SK-N-SH treated with all-trans-retinoic acid at 6 μM for 48 hours (cell line): ENCODE measurements around the gene AKR1C2.

Experiments
- ATAC-seq: fragments of 200-7000 bp; cut with Tn5 transposase; 3 replicates; pipeline ENCODE4 v1.9.1; 2020; ENCODE audit warnings: mild to moderate bottlenecking, moderate library complexity
- ARNTL ChIP-seq: fragments of 450-650 bp; formaldehyde crosslinking; IDR thresholded peaks from 2 replicates; pipeline ENCODE4 v1.5.0; 2020; ENCODE audit warnings: low read depth, mild to moderate bottlenecking, moderate library complexity, borderline replicate concordance
- BACH2 ChIP-seq: fragments of 250-450 bp; sonication (Bioruptor Pico); IDR thresholded peaks from 2 replicates; pipeline ENCODE4 v1.9.0; 2021; ENCODE audit warnings: mild to moderate bottlenecking, borderline replicate concordance
- CREB5 ChIP-seq: fragments of 250-450 bp; sonication (Bioruptor Pico); IDR thresholded peaks from 2 replicates; pipeline ENCODE4 v1.5.1; 2020; ENCODE audit warnings: low read depth, mild to moderate bottlenecking, moderate library complexity
- CSDC2 ChIP-seq: fragments of 250-450 bp; sonication (Bioruptor Pico); IDR thresholded peaks from 2 replicates; pipeline ENCODE4 v1.5.0; 2020; ENCODE audit warnings: mild to moderate bottlenecking, moderate library complexity
- CSRNP3 ChIP-seq: fragments of 250-450 bp; sonication (Bioruptor Pico); IDR thresholded peaks from 2 replicates; pipeline ENCODE4 v1.5.1; 2021; ENCODE audit warnings: mild to moderate bottlenecking, moderate library complexity
- GLIS3 ChIP-seq: fragments of 250-450 bp; sonication (Bioruptor Pico); IDR thresholded peaks from 2 replicates; pipeline ENCODE4 v1.5.0; 2020; ENCODE audit warnings: mild to moderate bottlenecking, moderate library complexity
- ISL1 ChIP-seq: fragments of 250-450 bp; sonication (Bioruptor Pico); IDR thresholded peaks from 2 replicates; pipeline ENCODE4 v2.1.2; 2022; ENCODE audit warnings: mild to moderate bottlenecking, moderate library complexity
- OSR1 ChIP-seq: fragments of 250-450 bp; sonication (Bioruptor Pico); IDR thresholded peaks from 2 replicates; pipeline ENCODE4 v1.8.0; 2022; ENCODE audit warnings: moderate library complexity, mild to moderate bottlenecking, inconsistent platforms
- PPARA ChIP-seq: fragments of 250-450 bp; sonication (Bioruptor Pico); IDR thresholded peaks from 2 replicates; pipeline ENCODE4 v1.5.0; 2020; ENCODE audit warnings: mild to moderate bottlenecking, borderline replicate concordance
- SNAI2 ChIP-seq: fragments of 250-450 bp; sonication (Bioruptor Pico); IDR thresholded peaks from 2 replicates; pipeline ENCODE4 v1.5.0; 2020; ENCODE audit warnings: mild to moderate bottlenecking, moderate library complexity
- TCF4 ChIP-seq: fragments of 250-450 bp; sonication (Bioruptor Pico); IDR thresholded peaks from 2 replicates; pipeline ENCODE4 v1.8.0; 2021; ENCODE audit warnings: mild to moderate bottlenecking, moderate library complexity, borderline replicate concordance
- TOX ChIP-seq: fragments of 250-450 bp; sonication (Bioruptor Pico); IDR thresholded peaks from 2 replicates; pipeline ENCODE4 v1.8.0; 2021; ENCODE audit warnings: mild to moderate bottlenecking, moderate library complexity, borderline replicate concordance
- ZC3H10 ChIP-seq: fragments of 250-450 bp; sonication (Bioruptor Pico); IDR thresholded peaks from 2 replicates; pipeline ENCODE4 v1.5.1; 2021; ENCODE audit warnings: mild to moderate bottlenecking, moderate library complexity
- ZFP3 ChIP-seq: fragments of 250-450 bp; sonication (Bioruptor Pico); IDR thresholded peaks from 2 replicates; pipeline ENCODE4 v1.5.0; 2020; ENCODE audit warnings: mild to moderate bottlenecking, moderate library complexity
- ZFP30 ChIP-seq: fragments of 450-650 bp; formaldehyde crosslinking; IDR thresholded peaks from 2 replicates; pipeline ENCODE4 v1.5.0; 2022; ENCODE audit warnings: mild to moderate bottlenecking, moderate library complexity
- ZNF565 ChIP-seq: fragments of 450-650 bp; formaldehyde crosslinking; conservative IDR thresholded peaks from 2 replicates; pipeline ENCODE4 v1.5.0; 2020; ENCODE audit warnings: low read depth, mild to moderate bottlenecking, moderate library complexity
- ZNF70 ChIP-seq: fragments of 450-650 bp; formaldehyde crosslinking; IDR thresholded peaks from 2 replicates; pipeline ENCODE4 v1.5.0; 2020; ENCODE audit warnings: mild to moderate bottlenecking, moderate library complexity
- ZNF8 ChIP-seq: fragments of 450-650 bp; formaldehyde crosslinking; IDR thresholded peaks from 2 replicates; pipeline ENCODE4 v1.5.0; 2020; ENCODE audit warnings: mild to moderate bottlenecking, moderate library complexity
- TF ChIP-seq, protein P1 (sequence below): fragments of 250-450 bp; sonication (Bioruptor Pico); IDR thresholded peaks from 2 replicates; pipeline ENCODE4 v1.8.0; 2021; ENCODE audit warnings: low read depth, mild to moderate bottlenecking, moderate library complexity, borderline replicate concordance
- TF ChIP-seq, protein P2 (sequence below): fragments of 250-450 bp; sonication (Bioruptor Pico); IDR thresholded peaks from 2 replicates; pipeline ENCODE4 v1.8.0; 2020; ENCODE audit warnings: mild to moderate bottlenecking, moderate library complexity, borderline replicate concordance

The AKR1C2 gene

GRCh38 chr10:4947635-4948596 lies 55.7 kb downstream of the AKR1C2 start:
- TF ChIP-seq CSRNP3 (no peak), ZNF565 (CRISPR knock-in tag) (no peak)
- TF ChIP-seq, protein P1, sequence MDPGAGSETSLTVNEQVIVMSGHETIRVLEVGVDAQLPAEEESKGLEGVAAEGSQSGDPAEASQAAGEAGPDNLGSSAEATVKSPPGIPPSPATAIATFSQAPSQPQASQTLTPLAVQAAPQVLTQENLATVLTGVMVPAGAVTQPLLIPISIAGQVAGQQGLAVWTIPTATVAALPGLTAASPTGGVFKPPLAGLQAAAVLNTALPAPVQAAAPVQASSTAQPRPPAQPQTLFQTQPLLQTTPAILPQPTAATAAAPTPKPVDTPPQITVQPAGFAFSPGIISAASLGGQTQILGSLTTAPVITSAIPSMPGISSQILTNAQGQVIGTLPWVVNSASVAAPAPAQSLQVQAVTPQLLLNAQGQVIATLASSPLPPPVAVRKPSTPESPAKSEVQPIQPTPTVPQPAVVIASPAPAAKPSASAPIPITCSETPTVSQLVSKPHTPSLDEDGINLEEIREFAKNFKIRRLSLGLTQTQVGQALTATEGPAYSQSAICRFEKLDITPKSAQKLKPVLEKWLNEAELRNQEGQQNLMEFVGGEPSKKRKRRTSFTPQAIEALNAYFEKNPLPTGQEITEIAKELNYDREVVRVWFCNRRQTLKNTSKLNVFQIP (CRISPR knock-in tag) = no peak
- TF ChIP-seq, all 23 proteins: peak for 0
- ATAC-seq = peak; percentile 53; the same call in 2 of the 3 replicates

- TF ChIP-seq ISL1 (CRISPR knock-in tag) (no peak), BACH2 (CRISPR knock-in tag) (no peak), ZC3H10 (no peak), ZFP30 (no peak), TCF4 (CRISPR knock-in tag) (no peak), SNAI2 (CRISPR knock-in tag) (no peak)
- no peak for ATAC-seq
Observed at GRCh38 chr10:4947039-4947634, 56.5 kb downstream of the AKR1C2 start.

- ATAC-seq = no peak
Observed at GRCh38 chr10:4945766-4946717, 57.6 kb downstream of the AKR1C2 start.

GRCh38 chr10:4944841-4945240 lies 58.8 kb downstream of the AKR1C2 start:
- no peak for TF ChIP-seq ZFP3 (CRISPR knock-in tag)
- no peak for TF ChIP-seq BACH2 (CRISPR knock-in tag)
- no peak for TF ChIP-seq OSR1 (CRISPR knock-in tag)
- TF ChIP-seq, protein P2, sequence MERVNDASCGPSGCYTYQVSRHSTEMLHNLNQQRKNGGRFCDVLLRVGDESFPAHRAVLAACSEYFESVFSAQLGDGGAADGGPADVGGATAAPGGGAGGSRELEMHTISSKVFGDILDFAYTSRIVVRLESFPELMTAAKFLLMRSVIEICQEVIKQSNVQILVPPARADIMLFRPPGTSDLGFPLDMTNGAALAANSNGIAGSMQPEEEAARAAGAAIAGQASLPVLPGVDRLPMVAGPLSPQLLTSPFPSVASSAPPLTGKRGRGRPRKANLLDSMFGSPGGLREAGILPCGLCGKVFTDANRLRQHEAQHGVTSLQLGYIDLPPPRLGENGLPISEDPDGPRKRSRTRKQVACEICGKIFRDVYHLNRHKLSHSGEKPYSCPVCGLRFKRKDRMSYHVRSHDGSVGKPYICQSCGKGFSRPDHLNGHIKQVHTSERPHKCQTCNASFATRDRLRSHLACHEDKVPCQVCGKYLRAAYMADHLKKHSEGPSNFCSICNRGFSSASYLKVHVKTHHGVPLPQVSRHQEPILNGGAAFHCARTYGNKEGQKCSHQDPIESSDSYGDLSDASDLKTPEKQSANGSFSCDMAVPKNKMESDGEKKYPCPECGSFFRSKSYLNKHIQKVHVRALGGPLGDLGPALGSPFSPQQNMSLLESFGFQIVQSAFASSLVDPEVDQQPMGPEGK = no peak
- TF ChIP-seq PPARA (CRISPR knock-in tag) = no peak
- TF ChIP-seq TOX (CRISPR knock-in tag) = no peak
- TF ChIP-seq GLIS3 (CRISPR knock-in tag) = no peak
- TF ChIP-seq TCF4 (CRISPR knock-in tag) = no peak
- no peak for TF ChIP-seq CREB5 (CRISPR knock-in tag)
- no peak for TF ChIP-seq ISL1 (CRISPR knock-in tag)
- no peak for TF ChIP-seq ARNTL (CRISPR knock-in tag)
- TF ChIP-seq SNAI2 (CRISPR knock-in tag) = no peak
- TF ChIP-seq, protein P1 (CRISPR knock-in tag) = no peak
- no peak for TF ChIP-seq ZNF8 (CRISPR knock-in tag)
- TF ChIP-seq ZNF70 = no peak
- TF ChIP-seq ZNF565 (CRISPR knock-in tag) = no peak
- no peak for TF ChIP-seq CSDC2
- no peak for ATAC-seq

More at GRCh38 chr10:4945766-4946717, 57.6 kb downstream of the AKR1C2 start:
- TF ChIP-seq OSR1 (CRISPR knock-in tag) = no peak
- TF ChIP-seq GLIS3 (CRISPR knock-in tag) = no peak
- TF ChIP-seq ZNF70 = no peak
- TF ChIP-seq SNAI2 (CRISPR knock-in tag) = no peak
